ENCODE results near the gene MYCBP. TPM values are rescaled to one million over a fixed set of nuclear protein-coding genes. Genes with fewer than 3 reads are reported as not detected.
A peak's percentile ranks its signal among the peaks of the same experiment; 100 is the strongest.

The MYCBP gene
- total and polyA plus RNA-seq, 2 of the 8 experiments (the other 6 are each of a cell fraction or from before 2014, with no cell fraction given): 22.4 to 38.2 TPM

DNA sequence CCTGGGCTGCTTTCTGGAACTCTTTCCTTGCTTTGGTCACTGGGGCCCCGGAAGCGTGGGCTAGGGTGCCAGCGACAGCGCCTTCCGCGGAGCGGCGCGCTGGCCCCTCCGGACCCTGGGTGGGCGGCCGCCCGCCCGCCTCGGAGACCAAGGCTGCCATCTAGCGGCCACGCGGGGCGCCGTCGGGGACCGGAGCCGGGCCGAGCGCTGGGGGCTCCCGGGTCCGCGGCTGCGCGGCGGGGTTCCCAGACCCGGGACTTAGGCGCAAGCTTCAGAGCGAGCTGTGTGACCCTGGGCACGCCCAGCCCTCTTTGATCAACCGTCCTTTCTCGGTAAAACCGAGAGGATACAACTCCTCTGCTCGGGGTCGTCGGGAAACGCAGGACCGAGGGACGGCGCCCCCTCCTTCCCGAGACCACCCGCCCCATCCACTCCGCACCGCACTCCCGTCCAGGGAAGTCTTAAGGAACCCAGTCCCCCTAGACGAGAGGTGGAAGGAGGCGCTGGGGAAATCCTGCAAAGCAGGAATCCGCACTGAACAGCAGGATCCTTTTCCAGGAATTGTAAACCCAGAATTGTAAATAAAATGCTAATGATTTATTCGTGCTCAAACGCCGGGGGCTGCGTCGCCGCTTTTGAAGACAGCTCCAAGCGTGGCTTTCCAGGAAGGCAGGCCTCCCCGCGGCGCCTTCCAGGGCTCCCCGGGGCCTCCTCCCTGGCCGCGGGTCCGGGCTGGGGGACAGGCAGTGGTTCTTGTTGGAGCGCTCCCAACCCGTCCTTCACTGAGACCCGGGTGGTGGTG, 54.8 kb downstream of the MYCBP start (continued):
- TF ChIP-seq, protein P1, sequence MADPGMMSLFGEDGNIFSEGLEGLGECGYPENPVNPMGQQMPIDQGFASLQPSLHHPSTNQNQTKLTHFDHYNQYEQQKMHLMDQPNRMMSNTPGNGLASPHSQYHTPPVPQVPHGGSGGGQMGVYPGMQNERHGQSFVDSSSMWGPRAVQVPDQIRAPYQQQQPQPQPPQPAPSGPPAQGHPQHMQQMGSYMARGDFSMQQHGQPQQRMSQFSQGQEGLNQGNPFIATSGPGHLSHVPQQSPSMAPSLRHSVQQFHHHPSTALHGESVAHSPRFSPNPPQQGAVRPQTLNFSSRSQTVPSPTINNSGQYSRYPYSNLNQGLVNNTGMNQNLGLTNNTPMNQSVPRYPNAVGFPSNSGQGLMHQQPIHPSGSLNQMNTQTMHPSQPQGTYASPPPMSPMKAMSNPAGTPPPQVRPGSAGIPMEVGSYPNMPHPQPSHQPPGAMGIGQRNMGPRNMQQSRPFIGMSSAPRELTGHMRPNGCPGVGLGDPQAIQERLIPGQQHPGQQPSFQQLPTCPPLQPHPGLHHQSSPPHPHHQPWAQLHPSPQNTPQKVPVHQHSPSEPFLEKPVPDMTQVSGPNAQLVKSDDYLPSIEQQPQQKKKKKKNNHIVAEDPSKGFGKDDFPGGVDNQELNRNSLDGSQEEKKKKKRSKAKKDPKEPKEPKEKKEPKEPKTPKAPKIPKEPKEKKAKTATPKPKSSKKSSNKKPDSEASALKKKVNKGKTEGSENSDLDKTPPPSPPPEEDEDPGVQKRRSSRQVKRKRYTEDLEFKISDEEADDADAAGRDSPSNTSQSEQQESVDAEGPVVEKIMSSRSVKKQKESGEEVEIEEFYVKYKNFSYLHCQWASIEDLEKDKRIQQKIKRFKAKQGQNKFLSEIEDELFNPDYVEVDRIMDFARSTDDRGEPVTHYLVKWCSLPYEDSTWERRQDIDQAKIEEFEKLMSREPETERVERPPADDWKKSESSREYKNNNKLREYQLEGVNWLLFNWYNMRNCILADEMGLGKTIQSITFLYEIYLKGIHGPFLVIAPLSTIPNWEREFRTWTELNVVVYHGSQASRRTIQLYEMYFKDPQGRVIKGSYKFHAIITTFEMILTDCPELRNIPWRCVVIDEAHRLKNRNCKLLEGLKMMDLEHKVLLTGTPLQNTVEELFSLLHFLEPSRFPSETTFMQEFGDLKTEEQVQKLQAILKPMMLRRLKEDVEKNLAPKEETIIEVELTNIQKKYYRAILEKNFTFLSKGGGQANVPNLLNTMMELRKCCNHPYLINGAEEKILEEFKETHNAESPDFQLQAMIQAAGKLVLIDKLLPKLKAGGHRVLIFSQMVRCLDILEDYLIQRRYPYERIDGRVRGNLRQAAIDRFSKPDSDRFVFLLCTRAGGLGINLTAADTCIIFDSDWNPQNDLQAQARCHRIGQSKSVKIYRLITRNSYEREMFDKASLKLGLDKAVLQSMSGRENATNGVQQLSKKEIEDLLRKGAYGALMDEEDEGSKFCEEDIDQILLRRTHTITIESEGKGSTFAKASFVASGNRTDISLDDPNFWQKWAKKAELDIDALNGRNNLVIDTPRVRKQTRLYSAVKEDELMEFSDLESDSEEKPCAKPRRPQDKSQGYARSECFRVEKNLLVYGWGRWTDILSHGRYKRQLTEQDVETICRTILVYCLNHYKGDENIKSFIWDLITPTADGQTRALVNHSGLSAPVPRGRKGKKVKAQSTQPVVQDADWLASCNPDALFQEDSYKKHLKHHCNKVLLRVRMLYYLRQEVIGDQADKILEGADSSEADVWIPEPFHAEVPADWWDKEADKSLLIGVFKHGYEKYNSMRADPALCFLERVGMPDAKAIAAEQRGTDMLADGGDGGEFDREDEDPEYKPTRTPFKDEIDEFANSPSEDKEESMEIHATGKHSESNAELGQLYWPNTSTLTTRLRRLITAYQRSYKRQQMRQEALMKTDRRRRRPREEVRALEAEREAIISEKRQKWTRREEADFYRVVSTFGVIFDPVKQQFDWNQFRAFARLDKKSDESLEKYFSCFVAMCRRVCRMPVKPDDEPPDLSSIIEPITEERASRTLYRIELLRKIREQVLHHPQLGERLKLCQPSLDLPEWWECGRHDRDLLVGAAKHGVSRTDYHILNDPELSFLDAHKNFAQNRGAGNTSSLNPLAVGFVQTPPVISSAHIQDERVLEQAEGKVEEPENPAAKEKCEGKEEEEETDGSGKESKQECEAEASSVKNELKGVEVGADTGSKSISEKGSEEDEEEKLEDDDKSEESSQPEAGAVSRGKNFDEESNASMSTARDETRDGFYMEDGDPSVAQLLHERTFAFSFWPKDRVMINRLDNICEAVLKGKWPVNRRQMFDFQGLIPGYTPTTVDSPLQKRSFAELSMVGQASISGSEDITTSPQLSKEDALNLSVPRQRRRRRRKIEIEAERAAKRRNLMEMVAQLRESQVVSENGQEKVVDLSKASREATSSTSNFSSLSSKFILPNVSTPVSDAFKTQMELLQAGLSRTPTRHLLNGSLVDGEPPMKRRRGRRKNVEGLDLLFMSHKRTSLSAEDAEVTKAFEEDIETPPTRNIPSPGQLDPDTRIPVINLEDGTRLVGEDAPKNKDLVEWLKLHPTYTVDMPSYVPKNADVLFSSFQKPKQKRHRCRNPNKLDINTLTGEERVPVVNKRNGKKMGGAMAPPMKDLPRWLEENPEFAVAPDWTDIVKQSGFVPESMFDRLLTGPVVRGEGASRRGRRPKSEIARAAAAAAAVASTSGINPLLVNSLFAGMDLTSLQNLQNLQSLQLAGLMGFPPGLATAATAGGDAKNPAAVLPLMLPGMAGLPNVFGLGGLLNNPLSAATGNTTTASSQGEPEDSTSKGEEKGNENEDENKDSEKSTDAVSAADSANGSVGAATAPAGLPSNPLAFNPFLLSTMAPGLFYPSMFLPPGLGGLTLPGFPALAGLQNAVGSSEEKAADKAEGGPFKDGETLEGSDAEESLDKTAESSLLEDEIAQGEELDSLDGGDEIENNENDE (IDR thresholded peaks at IDR 0.05; ENCODE audit: insufficient replicate concordance, low read length): no peak
- TF ChIP-seq, protein P2, sequence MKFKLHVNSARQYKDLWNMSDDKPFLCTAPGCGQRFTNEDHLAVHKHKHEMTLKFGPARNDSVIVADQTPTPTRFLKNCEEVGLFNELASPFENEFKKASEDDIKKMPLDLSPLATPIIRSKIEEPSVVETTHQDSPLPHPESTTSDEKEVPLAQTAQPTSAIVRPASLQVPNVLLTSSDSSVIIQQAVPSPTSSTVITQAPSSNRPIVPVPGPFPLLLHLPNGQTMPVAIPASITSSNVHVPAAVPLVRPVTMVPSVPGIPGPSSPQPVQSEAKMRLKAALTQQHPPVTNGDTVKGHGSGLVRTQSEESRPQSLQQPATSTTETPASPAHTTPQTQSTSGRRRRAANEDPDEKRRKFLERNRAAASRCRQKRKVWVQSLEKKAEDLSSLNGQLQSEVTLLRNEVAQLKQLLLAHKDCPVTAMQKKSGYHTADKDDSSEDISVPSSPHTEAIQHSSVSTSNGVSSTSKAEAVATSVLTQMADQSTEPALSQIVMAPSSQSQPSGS (IDR thresholded peaks at IDR 0.05; ENCODE audit: low read length): no peak
- TF ChIP-seq KDM4A (IDR thresholded peaks at IDR 0.05; ENCODE audit: low read depth, low read length, severe bottlenecking): peak; percentile 93
- TF ChIP-seq PHF8 (conservative IDR thresholded peaks at IDR 0.05; ENCODE audit: low read depth, low read length): 0 out of 2 replicates have a peak, but pooled peaks have one; percentile 34
- TF ChIP-seq CREB1 (IDR thresholded peaks at IDR 0.05): no peak
- TF ChIP-seq HDAC6 (IDR thresholded peaks at IDR 0.05; ENCODE audit: low read depth, low read length): no peak
- no peak for TF ChIP-seq CHD1 (IDR thresholded peaks at IDR 0.05; ENCODE audit: low read depth, low read length)
